Activated CD4-positive, alpha-beta T cell treated with anti-CD3 and anti-CD28 coated beads for 36 hours (primary cell): ENCODE data around the gene PAX5. TPM values are rescaled to one million over a fixed set of nuclear protein-coding genes. Genes with fewer than 3 reads are reported as not detected.

Source experiments
- ATAC-seq: fragments of 200-7000 bp; cut with Tn5 transposase; one replicate; pipeline ENCODE4 v1.10.0; 2021; ENCODE audit warnings: mild to moderate bottlenecking, moderate library complexity
- CTCF ChIA-PET: fragments of 350-600 bp; sonication (Branson Sonifier 250); formaldehyde crosslinking; loops from one replicate; lab custom pipeline; 2021; ENCODE audit warnings: antibody characterized with exemption; lab: Charles Lee
- POLR2A ChIA-PET: fragments of 350-600 bp; sonication (Branson Sonifier 250); formaldehyde crosslinking; loops from one replicate; lab custom pipeline; 2021; ENCODE audit warnings: antibody characterized with exemption, inconsistent platforms; lab: Charles Lee
- DNase-seq: peaks from one replicate; pipeline ENCODE4 v3.0.0-alpha.2; 2020
- H3K27ac Mint-ChIP-seq: one replicate; pipeline ENCODE4 v1.8.0; 2021; ENCODE audit warnings: mixed read lengths
- H3K27me3 Mint-ChIP-seq: one replicate; pipeline ENCODE4 v1.8.0; 2021; ENCODE audit warnings: mixed read lengths
- H3K36me3 Mint-ChIP-seq: one replicate; pipeline ENCODE4 v1.8.0; 2021; ENCODE audit warnings: low read depth, mixed read lengths
- H3K4me1 Mint-ChIP-seq: one replicate; pipeline ENCODE4 v1.8.0; 2021; ENCODE audit warnings: mixed read lengths
- H3K4me3 Mint-ChIP-seq: one replicate; pipeline ENCODE4 v1.8.0; 2021; ENCODE audit warnings: mild to moderate bottlenecking, moderate library complexity, mixed read lengths
- H3K9me3 Mint-ChIP-seq: one replicate; pipeline ENCODE4 v1.8.0; 2021; ENCODE audit warnings: low read depth, mixed read lengths
- intact Hi-C, 2 experiments: fragments of 100-400 bp; cut with DNase I in 1 of 2; cut with micrococcal nuclease in 1 of 2; formaldehyde crosslinking; loops; one replicate each; pipeline versions ENCODE4 v1.14.2 to v1.15.1; 2022 to 2024; cut with DNase I, micrococcal nuclease
- total RNA-seq, 2 experiments: library from RNA; stranded (reverse); gene quantifications; one replicate each; pipeline ENCODE4 v1.2.3, GENCODE V29; 2021

Gene PAX5
- total RNA-seq, 2 experiments from 2014 or later = 0.21 to 0.51 TPM

DNA sequence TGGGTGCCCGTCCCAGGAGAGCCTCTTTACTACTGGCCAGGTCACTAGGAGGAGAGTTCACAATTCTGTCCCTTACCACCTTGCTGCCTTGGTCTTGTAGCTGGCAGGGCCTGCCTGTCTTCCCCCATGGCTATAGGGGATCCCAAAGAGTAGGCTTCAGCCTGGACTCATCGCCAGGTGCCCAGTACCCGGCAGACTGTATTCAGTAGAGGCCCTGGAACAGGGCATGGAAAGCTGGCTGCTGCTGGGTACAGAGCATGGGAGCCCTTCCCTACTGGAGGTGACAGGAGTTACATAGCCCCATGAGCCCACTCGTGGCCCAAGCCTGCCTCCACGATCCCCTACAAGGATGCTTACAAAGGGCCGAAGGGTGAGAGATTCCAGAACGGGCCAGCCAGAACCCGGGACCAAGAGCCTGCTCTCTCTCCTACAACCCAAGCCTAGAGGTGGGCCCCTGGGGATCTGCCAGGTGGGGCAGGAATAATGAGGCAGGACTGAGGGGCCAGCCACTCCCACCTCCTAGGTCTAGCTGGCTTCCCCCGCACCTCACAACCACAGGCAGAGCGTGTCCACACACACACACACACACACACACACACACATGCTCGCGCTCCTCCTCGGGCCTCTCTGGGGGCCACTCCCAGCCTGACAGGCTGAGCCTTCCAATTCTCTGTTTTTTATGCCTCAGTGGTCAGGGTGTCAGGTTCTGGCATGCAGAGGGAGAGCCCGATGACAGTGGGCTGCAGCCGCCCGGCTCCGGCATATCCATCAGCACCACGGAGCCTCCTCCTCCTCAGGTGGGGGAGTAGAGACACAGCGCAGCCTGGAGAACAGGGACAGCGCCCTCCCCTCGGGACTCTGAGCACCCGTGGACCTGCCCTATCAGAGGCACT lies 186.0 kb downstream of the PAX5 start:
- intact Hi-C loops = no loop called here
- no peaks in the 10 kb centered on the region for H3K36me3 Mint-ChIP-seq
- H3K27me3 Mint-ChIP-seq = peaks cover 2% of the 10 kb centered on the region
- ATAC-seq = no peak
- no peak overlapping the region for H3K4me3 Mint-ChIP-seq
- no peaks in the 10 kb centered on the region for H3K4me1 Mint-ChIP-seq
- POLR2A ChIA-PET = no interaction called here
- H3K27ac Mint-ChIP-seq = no peak overlapping the region
- H3K9me3 Mint-ChIP-seq = no peaks in the 10 kb centered on the region
- no peak for DNase-seq
- CTCF ChIA-PET = no interaction called here

DNA sequence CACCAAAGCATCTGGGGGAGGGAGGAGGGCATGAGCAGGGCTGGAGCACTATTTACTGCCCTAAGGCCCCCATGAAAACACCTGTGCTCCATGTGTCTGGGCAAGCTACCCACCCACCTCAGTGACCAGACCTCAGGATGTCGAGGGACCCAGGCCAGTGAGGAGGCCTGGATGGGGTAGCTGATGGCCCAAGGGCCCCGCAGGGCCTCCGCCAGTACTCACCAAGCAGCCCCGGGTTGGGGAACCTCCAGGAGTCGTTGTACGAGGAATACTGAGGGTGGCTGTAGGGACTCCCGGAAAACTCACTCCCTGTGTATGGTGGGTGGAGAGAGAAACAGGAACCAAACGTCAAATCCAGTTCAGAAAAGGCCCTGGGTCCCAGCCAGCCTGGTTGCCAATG lies 187.4 kb downstream of the PAX5 start:
- CTCF ChIA-PET = interaction anchor here (1.2 kb wide), 1 partner anchor 9 kb away, joined by 5 read pairs; no protein-coding TSS in a partner anchor
- H3K27ac Mint-ChIP-seq = no peak overlapping the region
- H3K4me3 Mint-ChIP-seq = no peak overlapping the region
- no peaks in the 10 kb centered on the region for H3K4me1 Mint-ChIP-seq
- intact Hi-C loops = no loop called here
- POLR2A ChIA-PET = no interaction called here
- ATAC-seq (no peak), DNase-seq (no peak)
- H3K9me3 Mint-ChIP-seq = no peaks in the 10 kb centered on the region
- no peaks in the 10 kb centered on the region for H3K36me3 Mint-ChIP-seq
- peaks cover 2% of the 10 kb centered on the region for H3K27me3 Mint-ChIP-seq

DNA sequence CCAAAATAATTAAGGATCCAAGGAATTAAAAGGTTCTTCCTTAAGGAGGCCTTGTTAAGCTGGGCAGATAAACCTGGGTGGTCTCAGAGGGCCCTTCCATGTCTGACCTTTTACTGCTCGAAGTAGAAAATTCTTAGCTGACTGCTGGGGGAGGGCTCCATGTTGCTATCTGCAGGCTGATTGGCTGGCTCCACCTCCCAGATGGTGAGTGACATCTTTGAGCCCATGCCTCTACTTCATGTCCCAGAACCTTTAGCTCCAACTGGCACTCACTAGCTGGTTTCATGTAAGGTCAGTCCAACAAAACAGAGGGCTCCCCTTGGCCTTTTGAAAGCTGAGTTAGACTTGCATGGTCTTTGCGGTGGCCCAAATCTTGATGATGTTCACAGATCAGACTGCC lies 188.2 kb downstream of the PAX5 start:
- no peaks in the 10 kb centered on the region for H3K9me3 Mint-ChIP-seq
- ChIA-PET POLR2A (no interaction called here), CTCF (interaction anchor here (1.2 kb wide), 1 partner anchor 10 kb away, joined by 5 read pairs; no protein-coding TSS in a partner anchor)
- H3K27me3 Mint-ChIP-seq = peaks cover 2% of the 10 kb centered on the region
- no peak for ATAC-seq
- no peak overlapping the region for H3K4me3 Mint-ChIP-seq
- no peaks in the 10 kb centered on the region for H3K4me1 Mint-ChIP-seq
- H3K36me3 Mint-ChIP-seq = no peaks in the 10 kb centered on the region
- no peak overlapping the region for H3K27ac Mint-ChIP-seq
- intact Hi-C loops = no loop called here
- DNase-seq = no peak

DNA sequence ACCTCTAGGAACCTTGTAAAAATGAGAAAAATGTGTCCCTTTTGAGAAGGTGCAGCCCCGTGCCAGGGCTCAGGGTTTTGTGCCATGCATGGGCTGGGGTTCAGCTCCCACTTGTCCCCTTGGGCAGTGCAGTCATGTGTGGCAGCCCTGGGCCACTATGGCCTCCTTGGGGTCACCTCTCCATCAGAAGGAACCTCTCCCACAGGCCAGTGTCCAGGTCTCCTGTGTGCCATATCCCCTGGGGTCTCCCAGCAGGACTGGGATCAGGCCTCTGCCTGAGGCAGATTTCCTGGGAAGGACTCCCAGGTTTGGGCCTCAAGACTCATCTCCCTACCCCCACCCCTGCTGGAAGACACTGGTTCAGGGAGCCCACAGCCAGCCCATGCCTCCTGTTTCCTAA lies 189.1 kb downstream of the PAX5 start:
- peaks cover 2% of the 10 kb centered on the region for H3K27me3 Mint-ChIP-seq
- no peak overlapping the region for H3K4me3 Mint-ChIP-seq
- H3K36me3 Mint-ChIP-seq = no peaks in the 10 kb centered on the region
- intact Hi-C loops = no loop called here
- ATAC-seq (no peak), DNase-seq (no peak)
- no peaks in the 10 kb centered on the region for H3K9me3 Mint-ChIP-seq
- POLR2A ChIA-PET = no interaction called here
- no peak overlapping the region for H3K27ac Mint-ChIP-seq
- CTCF ChIA-PET = no interaction called here
- H3K4me1 Mint-ChIP-seq = no peaks in the 10 kb centered on the region

DNA sequence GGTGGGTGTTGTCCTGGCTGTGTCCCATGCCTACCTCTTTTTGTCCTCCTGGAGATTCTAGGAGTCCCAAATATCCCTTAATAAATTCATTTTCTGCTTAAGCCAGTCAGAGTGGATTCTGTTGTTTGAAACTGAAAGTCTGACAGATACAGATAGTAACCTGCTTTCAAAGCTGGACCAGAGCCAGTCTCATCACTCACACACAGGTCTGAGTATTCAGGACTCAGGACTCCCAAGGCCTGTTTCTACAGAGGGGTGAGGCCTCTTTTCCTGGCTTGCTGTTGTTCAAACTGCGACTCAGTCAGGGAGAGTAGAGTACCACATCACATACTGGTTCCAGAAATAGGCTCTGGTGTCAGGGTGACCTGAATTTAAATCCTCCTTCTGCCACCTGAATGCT lies 190.1 kb downstream of the PAX5 start:
- DNase-seq (peak; percentile 15), ATAC-seq (peak; percentile 47)
- H3K4me3 Mint-ChIP-seq = no peak overlapping the region
- CTCF ChIA-PET = no interaction called here
- POLR2A ChIA-PET = no interaction called here
- peaks cover under 1% of the 10 kb centered on the region for H3K27me3 Mint-ChIP-seq
- H3K9me3 Mint-ChIP-seq = no peaks in the 10 kb centered on the region
- intact Hi-C loops = no loop called here
- no peak overlapping the region for H3K27ac Mint-ChIP-seq
- H3K4me1 Mint-ChIP-seq = no peaks in the 10 kb centered on the region
- H3K36me3 Mint-ChIP-seq = no peaks in the 10 kb centered on the region

DNA sequence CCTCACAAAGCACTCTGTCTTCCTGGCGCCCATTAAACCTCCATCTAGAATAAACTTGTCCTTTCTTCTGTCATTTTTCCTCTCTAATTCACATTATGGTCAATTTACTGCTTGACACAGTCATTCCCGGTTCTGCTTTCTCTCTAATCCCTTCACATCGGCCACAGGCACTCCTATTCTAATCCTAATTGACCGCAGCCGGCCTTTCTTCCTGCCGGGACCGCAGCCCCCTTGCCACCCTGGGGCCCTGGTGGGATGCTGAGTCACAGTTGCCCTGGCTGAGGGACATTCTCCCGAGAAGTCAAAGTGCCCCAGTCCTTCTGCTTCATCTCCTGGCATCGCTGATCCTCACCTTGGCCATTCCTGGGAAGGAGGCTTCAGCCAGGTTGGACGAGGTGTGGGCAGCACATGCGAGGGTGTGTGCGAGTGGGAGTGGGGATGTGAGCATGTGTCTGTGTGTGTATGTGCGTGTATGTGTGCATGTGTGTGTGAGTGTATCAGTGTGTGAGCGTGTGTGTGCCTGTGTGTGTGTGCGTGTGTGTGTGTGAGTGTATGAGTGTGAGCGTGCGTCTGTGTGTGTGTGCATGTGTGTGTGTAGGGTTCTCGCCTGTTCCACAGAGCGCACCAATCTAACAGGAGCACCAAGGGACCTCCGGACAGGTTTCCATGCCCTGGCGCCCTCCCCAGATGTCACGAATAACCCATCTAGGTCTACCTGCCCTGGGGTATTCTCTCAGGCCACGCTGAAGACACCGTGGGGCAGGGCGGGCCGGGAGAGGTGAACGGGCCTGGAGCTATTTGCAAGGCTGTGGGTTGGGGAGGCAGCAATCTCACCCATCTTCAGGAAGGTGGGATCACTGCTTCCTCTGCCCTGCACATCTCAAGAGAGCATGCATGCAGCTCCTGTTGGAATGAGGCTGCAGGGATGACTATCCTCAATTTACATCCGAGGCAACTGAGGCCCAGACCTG lies 191.2 kb downstream of the PAX5 start:
- intact Hi-C loops = no loop called here
- no peak overlapping the region for H3K4me3 Mint-ChIP-seq
- ATAC-seq = no peak
- H3K27me3 Mint-ChIP-seq = no peaks in the 10 kb centered on the region
- H3K4me1 Mint-ChIP-seq = no peaks in the 10 kb centered on the region
- H3K9me3 Mint-ChIP-seq = no peaks in the 10 kb centered on the region
- ChIA-PET POLR2A (no interaction called here), CTCF (no interaction called here)
- no peak for DNase-seq
- no peak overlapping the region for H3K27ac Mint-ChIP-seq
- H3K36me3 Mint-ChIP-seq = no peaks in the 10 kb centered on the region

DNA sequence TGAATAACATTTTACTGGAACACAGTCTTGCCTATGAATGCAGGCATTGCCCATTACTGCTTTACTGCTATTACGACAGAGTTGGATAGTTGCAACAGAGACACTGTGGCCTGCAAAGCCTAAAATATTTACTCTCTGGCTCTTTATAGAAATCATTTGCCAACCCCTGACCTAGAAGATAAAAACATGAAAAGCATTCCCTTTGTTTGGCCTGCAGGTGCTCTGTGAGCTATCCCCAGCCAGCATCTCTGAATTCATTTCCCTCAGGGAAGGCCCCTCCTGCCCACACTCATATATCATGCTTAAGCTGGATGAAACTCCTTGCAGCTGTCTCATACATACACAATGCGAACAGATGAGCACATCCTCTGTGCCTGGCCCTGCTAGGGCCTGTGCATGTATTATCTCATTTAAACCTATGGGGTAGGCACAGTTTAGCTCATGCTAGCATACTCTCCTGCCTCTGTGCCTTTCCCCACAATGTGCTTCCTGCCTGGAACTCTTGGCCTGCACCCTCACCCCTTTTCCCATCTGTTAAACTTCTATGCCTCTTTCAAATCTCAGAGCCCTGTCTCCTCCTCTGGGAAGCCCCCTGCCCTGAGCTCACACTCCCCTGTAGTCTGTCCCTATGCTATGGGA lies 193.1 kb downstream of the PAX5 start:
- intact Hi-C loops = no loop called here
- Mint-ChIP-seq H3K27me3 (no peaks in the 10 kb centered on the region), H3K36me3 (no peaks in the 10 kb centered on the region), H3K9me3 (no peaks in the 10 kb centered on the region), H3K4me3 (no peak overlapping the region), H3K4me1 (no peaks in the 10 kb centered on the region), H3K27ac (no peak overlapping the region)
- ChIA-PET CTCF (interaction anchor here (0.9 kb wide), 1 partner anchor 12 kb away, joined by 4 read pairs; no protein-coding TSS in a partner anchor), POLR2A (no interaction called here)
- ATAC-seq = peak; percentile 44
- DNase-seq = no peak

DNA sequence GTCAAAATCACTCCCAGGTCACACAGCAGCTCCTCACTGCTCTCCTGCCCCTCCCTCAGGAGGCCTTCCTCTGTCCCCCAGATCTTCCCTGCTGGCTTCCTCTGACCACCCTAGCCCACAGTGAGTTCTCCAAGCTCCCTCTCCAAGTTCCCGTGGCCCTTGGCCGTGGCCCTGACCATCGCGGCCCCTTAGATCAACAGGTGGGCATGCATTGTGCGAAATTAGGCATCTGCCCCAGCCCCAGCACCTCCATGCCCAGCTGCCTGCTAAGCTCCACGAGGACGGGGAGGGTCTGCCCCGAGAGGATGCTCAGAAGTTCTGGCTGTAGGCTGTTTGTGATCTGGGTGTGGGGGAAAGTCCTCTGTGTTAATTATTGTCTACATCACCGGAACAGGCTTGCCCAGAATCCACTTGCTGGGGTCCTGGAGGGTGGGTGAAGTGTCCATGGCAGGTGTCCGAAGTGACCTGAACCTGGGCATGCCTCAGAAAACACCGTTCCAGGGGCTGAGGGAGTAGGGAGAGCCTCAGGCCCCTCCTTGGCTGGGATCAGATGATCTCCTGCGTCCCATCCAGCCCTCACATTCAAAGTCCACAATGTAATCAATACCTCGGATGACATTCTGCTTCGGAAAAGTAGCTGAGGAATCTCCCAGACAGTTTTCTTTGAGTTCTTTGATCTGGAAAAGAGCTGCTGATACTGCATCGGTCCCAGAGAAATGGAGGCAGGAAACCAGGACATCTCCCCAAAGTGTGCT lies 194.8 kb downstream of the PAX5 start:
- ChIA-PET POLR2A (no interaction called here), CTCF (interaction anchor here (1.5 kb wide), 1 partner anchor 17 kb away, joined by 3 read pairs; no protein-coding TSS in a partner anchor)
- H3K27me3 Mint-ChIP-seq = no peaks in the 10 kb centered on the region
- H3K4me1 Mint-ChIP-seq = no peaks in the 10 kb centered on the region
- DNase-seq (no peak), ATAC-seq (no peak)
- no peaks in the 10 kb centered on the region for H3K36me3 Mint-ChIP-seq
- intact Hi-C loops = no loop called here
- no peak overlapping the region for H3K4me3 Mint-ChIP-seq
- no peak overlapping the region for H3K27ac Mint-ChIP-seq
- H3K9me3 Mint-ChIP-seq = no peaks in the 10 kb centered on the region

DNA sequence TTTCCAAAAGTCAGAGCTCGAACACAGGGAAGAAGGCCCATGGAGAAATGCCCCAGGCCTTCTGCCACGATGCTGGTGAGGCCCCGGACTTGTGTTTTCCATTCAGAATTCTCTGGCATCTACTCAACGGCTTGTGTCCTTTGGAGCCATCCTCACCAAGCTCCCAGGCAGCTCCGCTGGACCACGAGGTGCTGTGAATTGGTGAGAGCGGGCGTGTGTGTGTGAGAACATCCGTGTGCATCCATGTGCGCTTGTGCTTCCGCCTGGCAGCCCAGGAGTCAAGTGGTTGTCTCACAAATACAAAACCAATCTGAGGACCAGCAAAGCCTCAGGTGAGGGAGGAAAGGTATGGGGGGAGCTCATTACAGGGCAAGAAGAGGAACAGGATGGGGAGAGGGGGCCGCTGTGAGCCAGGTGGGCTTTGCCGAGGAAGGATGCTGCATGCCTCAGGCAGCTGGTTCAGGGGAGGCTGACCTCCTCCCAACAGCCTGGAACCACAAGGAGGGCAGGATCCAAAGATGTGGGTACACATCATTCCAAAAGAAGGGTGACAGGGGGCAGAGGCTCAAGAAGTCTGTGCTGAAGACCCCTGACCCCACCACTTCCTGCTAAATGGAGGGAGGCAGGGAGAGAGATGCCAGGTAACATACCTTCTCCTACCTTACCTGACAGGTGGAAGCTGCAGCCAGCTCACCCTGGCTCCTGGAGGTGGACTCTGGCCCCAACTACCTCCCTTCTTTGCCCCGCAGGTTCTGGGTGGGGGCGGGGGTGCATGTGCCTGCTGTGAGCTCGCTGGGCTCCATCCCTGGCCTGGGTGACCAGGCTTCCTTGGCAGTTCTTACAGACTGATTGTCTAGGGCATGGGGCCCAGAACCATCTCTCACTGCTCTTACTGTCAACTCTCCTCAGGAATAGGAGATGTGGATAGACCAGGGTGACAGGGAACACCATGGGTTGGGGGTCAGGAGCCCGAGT lies 196.3 kb downstream of the PAX5 start:
- no peak overlapping the region for H3K4me3 Mint-ChIP-seq
- CTCF ChIA-PET = interaction anchor here (1.5 kb wide), 1 partner anchor 18 kb away, joined by 3 read pairs; no protein-coding TSS in a partner anchor

DNA sequence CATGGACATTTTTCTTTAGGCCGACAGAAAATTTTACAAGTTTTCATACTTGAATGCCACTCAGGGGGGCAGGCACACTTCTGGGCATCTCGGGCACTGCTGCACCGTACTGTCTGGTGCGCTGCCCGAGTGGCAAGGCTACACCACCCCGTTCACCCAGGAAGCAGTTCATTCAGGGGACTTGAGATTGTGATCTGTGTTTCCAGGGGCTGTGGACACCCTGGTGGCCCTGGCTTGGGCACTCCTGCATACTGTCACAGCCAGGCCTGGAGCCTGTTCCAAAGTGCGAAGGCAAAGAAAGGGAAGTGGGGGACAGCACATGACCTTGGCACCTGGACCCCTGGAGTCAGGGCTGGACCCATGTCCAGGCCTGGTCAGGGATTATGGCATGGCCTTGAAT lies 197.6 kb downstream of the PAX5 start:
- no peak for ATAC-seq
- no peak for DNase-seq
- POLR2A ChIA-PET = no interaction called here
- no peaks in the 10 kb centered on the region for H3K4me1 Mint-ChIP-seq
- no peaks in the 10 kb centered on the region for H3K27me3 Mint-ChIP-seq
- no peak overlapping the region for H3K27ac Mint-ChIP-seq
- intact Hi-C loops = no loop called here
- CTCF ChIA-PET = interaction anchor here (1.2 kb wide), 1 partner anchor 36 kb away, joined by 3 read pairs; no protein-coding TSS in a partner anchor
- no peaks in the 10 kb centered on the region for H3K9me3 Mint-ChIP-seq
- no peak overlapping the region for H3K4me3 Mint-ChIP-seq
- no peaks in the 10 kb centered on the region for H3K36me3 Mint-ChIP-seq

More for the DNA sequence above, 196.3 kb downstream of the PAX5 start:
- DNase-seq (no peak), ATAC-seq (no peak)
- Mint-ChIP-seq H3K4me1 (no peaks in the 10 kb centered on the region), H3K9me3 (no peaks in the 10 kb centered on the region), H3K36me3 (no peaks in the 10 kb centered on the region), H3K27ac (no peak overlapping the region), H3K27me3 (no peaks in the 10 kb centered on the region)
- POLR2A ChIA-PET = no interaction called here
- intact Hi-C loops = no loop called here
